ENCODE results near the gene RYR1.

DNA sequence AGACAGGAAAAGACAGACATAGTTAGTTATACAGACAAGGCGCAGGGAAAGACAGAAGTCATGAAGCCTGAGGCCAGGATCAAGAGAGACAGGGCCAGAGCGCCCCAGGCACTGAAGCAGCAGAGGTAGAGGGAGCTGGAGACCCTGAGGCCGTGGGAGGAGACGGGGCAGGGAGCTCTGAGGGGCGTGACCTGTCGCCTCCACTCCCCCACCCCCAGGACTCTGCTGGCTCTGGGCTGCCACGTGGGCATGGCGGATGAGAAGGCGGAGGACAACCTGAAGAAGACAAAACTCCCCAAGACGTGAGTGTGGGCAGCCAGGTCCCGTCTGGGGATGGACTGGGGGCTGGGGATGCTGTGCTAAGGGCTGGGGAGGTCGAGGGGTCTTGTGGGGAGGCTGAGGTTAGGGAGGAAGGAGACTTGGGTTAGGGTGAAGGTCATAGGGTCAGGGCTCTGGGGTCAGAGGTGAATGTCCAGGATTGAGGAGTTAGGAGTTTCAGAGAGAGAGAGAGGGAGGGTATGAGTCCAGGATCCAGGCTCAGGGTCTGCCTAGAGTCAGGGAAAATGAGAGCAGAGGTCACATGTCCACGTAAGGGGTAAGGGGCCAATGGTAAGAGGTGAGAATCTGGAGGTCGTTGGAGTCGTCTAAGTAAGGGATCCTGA lies 31.1 kb downstream of the RYR1 start:
- TF ChIP-seq EZH2 (IDR thresholded peaks at IDR 0.05; ENCODE audit: insufficient read depth, low read length): no peak
- TF ChIP-seq, protein P1, sequence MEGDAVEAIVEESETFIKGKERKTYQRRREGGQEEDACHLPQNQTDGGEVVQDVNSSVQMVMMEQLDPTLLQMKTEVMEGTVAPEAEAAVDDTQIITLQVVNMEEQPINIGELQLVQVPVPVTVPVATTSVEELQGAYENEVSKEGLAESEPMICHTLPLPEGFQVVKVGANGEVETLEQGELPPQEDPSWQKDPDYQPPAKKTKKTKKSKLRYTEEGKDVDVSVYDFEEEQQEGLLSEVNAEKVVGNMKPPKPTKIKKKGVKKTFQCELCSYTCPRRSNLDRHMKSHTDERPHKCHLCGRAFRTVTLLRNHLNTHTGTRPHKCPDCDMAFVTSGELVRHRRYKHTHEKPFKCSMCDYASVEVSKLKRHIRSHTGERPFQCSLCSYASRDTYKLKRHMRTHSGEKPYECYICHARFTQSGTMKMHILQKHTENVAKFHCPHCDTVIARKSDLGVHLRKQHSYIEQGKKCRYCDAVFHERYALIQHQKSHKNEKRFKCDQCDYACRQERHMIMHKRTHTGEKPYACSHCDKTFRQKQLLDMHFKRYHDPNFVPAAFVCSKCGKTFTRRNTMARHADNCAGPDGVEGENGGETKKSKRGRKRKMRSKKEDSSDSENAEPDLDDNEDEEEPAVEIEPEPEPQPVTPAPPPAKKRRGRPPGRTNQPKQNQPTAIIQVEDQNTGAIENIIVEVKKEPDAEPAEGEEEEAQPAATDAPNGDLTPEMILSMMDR (IDR thresholded peaks at IDR 0.05; ENCODE audit: insufficient read depth, low read depth, low read length): no peak

Measured in astrocyte (in vitro differentiated cells and primary cell).